GDM1 (cell line): ENCODE results near the gene FGD3.
"Not testable (repeated sequence)": the region's sequence is repeated elsewhere in the genome, so short reads cannot be mapped to it uniquely, and the experiment has no call there.

Experiments used
- DNase-seq: peaks from one replicate; lab custom pipeline; 2025; lab: John Stamatoyannopoulos, UW

The FGD3 gene

DNA sequence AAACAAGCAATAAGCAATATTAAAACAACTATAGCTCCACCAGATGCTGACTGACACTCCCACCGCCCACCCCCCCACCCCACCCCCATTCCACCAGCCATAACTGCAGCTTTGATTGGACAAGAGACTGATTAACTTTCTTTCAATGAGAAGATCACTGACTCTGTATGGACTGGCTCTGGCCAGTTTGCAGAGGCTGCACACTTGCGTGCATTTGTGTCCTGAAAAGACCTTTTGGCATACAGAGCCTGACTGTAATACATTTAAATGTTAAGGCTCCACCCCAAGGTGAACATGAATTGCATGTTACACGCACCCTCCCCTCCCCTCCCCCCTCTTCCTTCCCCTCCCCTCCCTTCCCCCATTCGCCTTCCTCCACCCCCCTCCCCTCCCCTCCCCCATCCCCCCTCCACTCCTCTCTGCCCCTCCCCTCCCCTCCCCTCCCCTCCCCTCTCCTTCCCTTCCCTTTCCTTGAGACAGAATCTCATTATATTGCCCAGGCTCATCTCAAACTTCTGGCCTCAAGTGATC lies 31.1 kb downstream of the FGD3 start:
- DNase-seq = no peak

- no peak for DNase-seq
These were observed 32.1 kb downstream of the FGD3 start for GRCh38 chr9:92979283-92980056.

DNA sequence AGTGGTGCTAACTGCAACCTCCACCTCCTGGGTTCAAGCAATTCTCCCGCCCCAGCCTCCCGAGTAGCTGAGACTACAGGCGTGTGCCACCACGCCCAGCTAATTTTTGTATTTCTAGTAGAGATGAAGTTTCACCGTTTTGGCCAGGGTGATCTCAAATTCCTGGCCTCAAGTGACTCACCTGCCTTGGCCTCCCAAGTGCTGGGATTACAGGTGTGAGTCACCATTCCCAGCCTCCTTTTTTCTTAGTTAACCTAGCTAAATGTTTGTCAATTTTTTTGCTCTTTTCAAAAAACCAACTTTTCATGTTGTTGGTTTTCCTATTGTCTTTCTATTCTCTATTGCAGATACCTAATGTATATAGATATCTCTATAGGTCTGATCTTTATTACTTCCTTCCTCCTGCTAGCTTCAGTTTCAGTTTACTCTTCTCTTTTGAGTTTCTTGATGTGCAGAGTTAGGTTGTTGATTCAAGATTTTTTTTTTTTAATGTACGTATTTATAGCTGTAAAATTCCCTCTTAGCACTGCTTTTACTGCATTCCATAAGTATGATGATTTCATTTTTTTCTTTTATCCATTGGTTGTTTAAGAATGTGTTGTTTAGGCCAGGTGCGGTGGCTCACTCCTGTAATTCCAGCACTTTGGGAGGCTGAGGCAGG lies 32.9 kb downstream of the FGD3 start:
- DNase-seq = no peak

- DNase-seq = no peak
These were observed 34.8 kb downstream of the FGD3 start for GRCh38 chr9:92982130-92982529.

GRCh38 chr9:92983984-92984589 lies 36.8 kb downstream of the FGD3 start:
- no peak for DNase-seq

GRCh38 chr9:92984976-92985375 lies 37.7 kb downstream of the FGD3 start:
- no peak for DNase-seq

DNA sequence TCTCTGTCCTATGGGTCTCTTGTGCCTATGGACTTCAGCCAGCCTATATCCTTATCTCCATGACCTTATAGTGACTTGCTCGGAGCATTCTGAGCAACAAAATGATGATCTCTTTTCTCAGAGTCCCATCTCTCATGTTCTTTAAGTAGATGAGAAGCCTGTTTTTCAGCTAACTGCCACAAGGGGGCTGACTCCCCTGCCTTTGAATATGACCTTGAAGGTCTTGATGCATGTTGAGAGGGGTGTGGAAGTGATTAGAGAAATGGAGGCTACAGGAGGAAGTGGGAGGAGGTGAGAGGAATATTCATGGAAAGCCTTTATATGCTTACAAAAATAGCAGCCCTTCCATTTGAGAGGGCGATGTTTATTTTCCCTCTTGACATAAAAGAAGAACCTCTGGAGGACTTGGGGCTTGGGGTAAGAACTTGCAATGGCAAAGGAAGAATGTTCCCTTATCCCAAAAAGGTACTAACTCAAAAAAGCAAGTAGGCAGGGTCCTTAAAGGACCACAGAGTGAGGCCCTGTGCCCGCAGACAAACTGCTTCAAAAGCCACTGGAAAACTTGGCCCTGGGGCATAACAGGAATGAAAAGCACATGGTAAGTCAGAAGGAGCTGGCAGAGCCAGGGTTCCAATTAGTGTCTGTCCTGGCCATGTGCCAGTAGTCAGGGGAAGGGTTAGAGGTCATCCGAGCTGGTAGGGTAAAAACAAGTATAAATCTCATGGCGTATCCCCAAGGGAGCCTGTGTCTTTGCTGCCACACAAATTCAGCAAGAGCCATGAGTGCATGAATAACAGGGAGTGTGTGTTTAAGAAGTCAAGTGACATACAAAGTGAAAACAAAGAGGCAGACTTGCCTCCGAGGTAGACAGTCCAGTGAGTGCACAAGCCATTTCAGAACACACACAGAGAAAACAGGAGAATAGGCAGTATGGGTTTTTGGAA lies 39.1 kb downstream of the FGD3 start:
- DNase-seq = no peak

DNA sequence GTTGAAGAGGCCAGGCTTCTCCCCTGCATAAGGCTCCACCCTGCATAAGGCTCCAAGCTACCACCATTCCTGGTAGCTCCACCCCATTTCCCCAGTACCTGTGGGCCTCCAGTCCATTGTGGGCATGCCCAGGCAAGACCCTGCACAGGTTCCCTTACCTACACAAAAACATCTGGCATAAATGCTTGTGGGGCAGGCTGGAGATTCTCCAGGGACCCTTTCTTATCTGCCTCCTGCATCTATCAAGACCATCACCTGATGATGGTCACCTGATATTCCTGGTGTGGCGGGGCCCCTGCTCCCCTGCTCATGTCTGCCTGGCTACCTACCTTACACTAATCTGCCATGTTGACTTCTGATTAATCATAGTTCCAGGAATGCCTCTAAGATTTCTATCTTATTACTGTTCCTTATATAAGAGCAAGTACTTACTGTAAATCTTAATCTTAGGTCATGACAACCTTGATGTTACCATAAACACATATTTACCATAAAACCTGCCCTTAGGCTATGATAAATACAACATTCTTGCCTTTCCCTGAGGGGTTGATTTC lies 41.0 kb downstream of the FGD3 start:
- no peak for DNase-seq

DNA sequence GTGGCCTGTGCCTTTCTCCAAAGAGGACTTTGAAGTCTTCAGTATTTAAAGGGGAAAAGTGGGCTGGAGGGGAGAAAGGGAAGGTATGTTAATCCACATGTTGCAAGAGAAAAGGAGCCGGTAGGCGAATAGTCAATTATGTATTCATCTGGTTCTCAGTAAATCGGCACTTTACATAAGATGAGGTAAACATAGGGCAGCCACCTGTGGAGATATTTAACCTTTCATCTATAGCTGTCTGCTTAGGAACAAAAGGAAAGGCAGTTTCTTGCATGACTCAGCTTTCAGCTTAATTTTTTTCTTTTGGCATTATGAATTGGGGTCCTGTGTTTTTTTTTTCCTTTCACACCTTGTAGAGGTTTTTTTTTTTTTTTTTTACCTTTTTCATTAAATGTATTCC lies 42.2 kb downstream of the FGD3 start:
- no peak for DNase-seq

- no peak for DNase-seq
These were observed 43.1 kb downstream of the FGD3 start for GRCh38 chr9:92990461-92990860.

- DNase-seq = no peak
These were observed 45.2 kb downstream of the FGD3 start for GRCh38 chr9:92992549-92992948.

- DNase-seq = not testable (repeated sequence)
These were observed 51.5 kb downstream of the FGD3 start for GRCh38 chr9:92998871-92999270.

- no peak for DNase-seq
These were observed 53.7 kb downstream of the FGD3 start for GRCh38 chr9:93001031-93001430.

DNA sequence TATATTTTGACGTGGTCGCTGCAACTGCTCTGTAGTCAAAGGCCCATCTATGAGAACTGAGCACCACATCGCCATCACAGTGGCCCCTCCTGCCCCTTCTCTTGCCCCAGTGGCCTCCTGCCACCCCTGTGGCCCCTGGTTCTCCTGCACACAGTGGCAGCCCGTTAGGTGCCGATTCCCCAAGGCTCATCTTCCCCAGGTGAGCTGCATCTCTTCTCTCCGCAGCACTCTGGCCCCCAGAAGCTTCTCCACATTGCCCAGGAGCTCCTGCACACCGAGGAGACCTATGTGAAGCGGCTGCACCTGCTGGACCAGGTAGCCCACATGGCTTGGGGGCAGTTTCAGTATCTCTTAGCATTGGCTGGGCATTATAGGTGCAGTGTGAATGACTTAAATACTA lies 55.4 kb downstream of the FGD3 start:
- no peak for DNase-seq

GRCh38 chr9:93003552-93004407 lies 56.5 kb downstream of the FGD3 start:
- DNase-seq = peak; percentile 15

DNA sequence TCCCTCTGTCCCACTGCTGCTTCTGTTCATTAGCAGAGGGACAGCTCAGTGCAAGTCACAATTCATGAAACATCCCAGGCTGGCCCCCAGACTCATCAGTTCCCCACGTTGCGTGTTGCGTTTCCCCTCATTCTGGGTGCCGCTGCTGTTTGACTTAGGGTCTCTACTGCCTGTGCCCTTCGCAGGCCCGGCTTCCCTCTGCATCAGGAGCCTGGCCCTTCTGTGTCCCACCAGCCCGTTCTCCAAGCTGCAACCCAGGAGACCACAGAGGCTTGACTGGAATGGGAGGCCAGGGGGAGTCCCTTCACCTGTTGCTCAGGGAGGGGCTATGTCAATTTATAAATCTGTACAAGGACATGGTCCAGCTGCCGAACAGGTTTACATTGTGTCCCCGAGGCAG lies 57.2 kb downstream of the FGD3 start:
- no peak for DNase-seq

DNA sequence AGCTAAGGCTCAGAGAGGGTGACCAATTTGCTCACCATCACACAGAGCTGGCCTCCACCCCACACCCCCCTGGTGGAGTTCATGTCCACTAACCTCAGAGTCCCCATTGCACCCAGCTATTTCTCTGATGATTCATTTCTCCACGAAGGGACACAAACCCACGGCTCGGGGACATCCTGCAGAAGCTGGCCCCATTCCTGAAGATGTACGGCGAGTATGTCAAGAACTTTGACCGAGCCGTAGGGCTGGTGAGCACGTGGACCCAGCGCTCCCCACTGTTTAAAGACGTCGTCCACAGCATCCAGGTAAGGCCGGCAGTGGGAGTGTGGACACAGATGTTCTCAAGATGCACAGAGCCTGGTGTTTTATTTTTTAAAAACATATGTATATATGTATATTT lies 58.6 kb downstream of the FGD3 start:
- no peak for DNase-seq

- no peak for DNase-seq
These were observed 60.3 kb downstream of the FGD3 start for GRCh38 chr9:93007529-93008058.

GRCh38 chr9:93008457-93008856 lies 61.1 kb downstream of the FGD3 start:
- DNase-seq = no peak

DNA sequence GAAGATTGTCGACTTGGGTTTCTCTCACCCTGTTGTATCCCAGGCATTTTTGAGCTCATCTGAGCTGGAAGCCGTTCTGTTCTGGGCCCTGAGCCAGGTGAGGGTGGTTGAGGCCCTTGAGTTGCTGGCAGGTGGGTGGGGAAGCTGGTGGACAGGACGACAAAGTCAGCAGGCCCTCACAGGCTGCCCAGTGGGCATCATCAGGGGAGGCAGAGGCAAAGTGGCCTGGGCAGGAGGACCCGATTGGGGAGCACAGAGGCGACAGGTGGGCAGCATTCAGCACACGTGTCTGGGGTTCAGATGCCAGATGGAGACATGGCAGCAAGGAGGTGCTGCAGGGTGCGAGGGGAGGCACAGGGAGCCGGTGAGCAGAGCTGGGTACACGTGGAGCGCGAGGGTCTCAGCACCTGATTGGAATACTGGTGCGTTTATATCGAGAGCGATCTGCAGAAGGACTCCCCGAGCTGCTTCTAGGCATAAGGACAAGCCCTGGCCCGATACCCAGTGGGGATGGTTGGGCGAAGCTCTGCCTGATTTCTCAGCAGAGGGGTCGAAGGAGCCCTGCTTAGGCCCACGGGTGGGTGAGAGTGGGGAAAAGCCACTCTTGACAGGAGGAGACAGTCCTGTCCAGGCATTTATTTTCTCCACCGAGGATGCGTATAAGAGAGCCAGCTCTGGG lies 62.2 kb downstream of the FGD3 start:
- DNase-seq = no peak
